Femur (tissue), 1 donor: Measurements from ENCODE around the gene SLC49A3.
A peak's percentile ranks its signal among the peaks of the same experiment; 100 is the strongest.
"Not testable (repeated sequence)": the region's sequence is repeated elsewhere in the genome, so short reads cannot be mapped to it uniquely, and the experiment has no call there.

Experiments
- DNase-seq: peaks from one replicate; pipeline ENCODE4 v3.0.0-alpha.2; 2017

Gene SLC49A3

DNA sequence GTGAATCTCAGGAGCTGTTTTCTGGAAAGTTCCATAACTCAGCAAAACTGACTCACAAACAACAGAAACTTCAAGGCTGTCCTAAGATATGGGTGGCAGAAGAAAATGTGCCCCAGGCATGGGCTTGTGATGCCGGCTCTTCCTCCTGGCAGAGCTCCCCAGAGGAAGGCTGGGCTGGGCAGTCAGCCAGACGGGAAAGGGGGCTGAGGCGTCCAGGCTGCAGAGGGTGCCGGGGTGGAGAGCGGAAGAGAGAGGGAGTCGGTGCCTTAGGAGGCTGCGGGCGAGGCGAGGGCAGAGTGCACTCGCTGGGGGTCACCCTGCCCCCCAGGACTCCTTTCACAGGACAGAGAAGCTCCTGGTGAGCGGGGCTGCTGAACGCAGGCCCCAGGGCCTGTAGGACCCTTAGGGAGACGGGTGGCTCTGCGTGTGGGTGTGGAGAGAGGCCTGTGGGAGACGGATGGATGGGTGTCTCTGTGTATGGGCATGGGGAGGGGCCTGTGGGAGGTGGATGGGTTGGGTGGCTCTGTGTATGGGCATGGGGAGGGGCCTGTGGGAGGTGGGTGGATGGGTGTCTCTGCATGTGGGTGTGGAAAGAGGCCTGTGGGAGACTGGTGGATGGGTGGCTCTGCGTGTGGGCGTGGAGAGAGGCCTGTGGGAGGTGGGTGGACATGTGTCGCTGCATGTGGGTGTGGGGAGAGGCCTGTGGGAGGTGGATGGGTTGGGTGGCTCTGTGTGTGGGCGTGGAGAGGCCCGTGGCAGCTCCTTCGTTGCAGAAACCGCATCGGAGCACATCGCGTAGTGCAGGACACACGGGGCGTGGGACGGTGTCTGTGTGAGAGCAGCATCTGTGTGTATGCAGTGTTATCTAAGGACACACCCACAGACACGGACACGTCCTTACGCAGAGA is 32.6 kb upstream of the SLC49A3 start:
- no peak for DNase-seq

GRCh38 chr4:720111-720860 is 31.3 kb upstream of the SLC49A3 start:
- DNase-seq, result no peak

GRCh38 chr4:718460-718859 is 29.5 kb upstream of the SLC49A3 start:
- no peak for DNase-seq

- no peak for DNase-seq
Observed at GRCh38 chr4:717601-718320, 28.8 kb upstream of the SLC49A3 start.

GRCh38 chr4:714087-714486 is 25.1 kb upstream of the SLC49A3 start:
- DNase-seq, result no peak

GRCh38 chr4:712916-713632 is 24.1 kb upstream of the SLC49A3 start:
- no peak for DNase-seq

GRCh38 chr4:712093-712492 is 23.1 kb upstream of the SLC49A3 start:
- no peak for DNase-seq

GRCh38 chr4:710916-711315 is 22.0 kb upstream of the SLC49A3 start:
- no peak for DNase-seq

DNA sequence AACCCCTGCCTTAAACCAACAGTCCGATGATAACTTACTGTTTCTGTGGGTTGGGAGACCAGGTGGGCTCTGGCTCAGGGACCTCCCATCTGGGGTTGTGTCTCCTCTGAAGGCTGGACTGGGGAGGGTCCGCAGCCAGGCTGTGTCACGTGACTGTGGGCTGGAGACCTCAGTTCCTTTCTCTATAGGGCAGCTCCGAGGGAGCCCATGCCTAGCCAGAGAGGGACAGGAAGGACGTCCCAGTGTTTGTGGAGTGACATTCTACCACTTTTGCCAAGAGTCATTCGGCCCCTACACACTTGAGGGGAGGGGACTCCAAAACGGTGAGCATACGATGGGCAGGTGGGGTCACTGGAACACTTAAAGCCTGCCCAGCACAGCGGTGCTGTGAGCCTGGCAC is 21.2 kb upstream of the SLC49A3 start:
- no peak for DNase-seq

DNA sequence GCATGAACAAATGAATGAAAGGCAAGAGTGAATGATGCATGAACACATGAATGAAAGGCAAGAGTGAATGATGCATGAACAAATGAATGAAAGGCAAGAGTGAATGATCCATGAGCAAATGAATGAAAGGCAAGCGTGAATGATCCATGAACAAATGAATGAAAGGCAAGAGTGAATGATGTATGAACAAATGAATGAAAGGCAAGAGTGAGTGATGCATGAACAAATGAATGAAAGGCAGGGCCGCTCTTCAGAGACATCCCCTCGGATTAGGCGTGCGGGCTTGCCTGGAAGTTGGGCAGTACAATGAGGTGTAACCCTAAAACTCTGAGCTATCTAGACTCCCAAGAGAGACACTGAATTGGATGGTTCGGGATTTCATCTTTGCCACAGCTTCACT is 20.4 kb upstream of the SLC49A3 start:
- no peak for DNase-seq

- no peak for DNase-seq
Observed at GRCh38 chr4:708631-708933, 19.6 kb upstream of the SLC49A3 start.

- DNase-seq, result no peak
Observed at GRCh38 chr4:707929-708630, 19.1 kb upstream of the SLC49A3 start.

DNA sequence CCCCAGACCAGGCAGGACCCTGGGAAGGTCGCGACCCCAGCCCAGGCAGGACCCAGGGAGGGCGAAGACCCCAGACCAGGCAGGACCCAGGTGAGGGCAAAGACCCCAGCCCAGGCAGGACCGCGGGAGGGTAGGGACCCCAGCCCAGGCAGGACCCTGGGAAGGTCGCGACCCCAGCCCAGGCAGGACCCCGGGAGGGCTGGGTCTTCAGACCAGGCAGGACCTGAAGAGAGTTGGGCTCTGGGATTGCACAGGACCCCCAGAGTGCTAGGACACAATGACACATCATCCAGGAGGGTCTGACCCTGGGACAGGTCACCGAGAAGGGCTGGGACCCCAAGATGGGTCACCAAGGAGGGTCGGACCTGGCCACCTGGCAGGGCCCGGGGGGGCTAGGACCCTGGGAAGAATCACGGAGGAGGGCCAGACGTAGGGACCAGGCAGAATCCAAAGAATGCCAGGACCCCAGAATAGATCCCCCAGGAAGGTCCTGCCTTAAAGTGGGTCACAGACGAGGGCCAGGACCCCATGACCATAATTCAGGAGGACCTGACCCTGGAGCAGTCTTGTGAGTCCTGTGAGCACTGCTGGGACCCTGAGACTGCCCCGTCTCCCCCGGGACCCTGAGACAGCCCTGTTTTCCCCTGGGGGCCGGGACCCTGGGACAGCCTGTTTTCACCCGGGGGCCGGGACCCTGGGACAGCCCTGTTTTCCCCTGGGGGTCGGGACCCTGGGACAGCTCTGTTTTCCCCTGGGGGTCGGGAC is 18.1 kb upstream of the SLC49A3 start:
- DNase-seq, result no peak

- DNase-seq, result not testable (repeated sequence)
Observed at GRCh38 chr4:706083-706633, 17.2 kb upstream of the SLC49A3 start.

GRCh38 chr4:705278-706082 is 16.5 kb upstream of the SLC49A3 start, which contains the start of gene PCGF3:
Gene PCGF3, plus strand, starts transcription at chr4:705832. Its CDS starts 27,849 bp downstream, at chr4:733681.
- DNase-seq, result peak; percentile 99

DNA sequence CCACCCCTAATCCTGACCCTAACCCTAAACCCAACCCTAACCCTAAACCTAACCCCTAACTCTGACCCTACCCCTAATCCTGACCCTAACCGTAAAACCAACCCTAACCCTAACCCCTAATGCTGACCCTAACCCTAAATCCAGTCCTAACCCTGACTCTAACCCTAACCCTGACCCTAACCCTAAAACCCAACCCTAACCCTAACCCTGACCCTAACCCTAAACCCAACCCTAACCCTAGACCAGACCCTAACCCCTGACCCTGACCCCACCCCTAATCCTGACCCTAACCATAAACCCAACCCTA is 16.0 kb upstream of the SLC49A3 start:
- DNase-seq, result no peak

DNA sequence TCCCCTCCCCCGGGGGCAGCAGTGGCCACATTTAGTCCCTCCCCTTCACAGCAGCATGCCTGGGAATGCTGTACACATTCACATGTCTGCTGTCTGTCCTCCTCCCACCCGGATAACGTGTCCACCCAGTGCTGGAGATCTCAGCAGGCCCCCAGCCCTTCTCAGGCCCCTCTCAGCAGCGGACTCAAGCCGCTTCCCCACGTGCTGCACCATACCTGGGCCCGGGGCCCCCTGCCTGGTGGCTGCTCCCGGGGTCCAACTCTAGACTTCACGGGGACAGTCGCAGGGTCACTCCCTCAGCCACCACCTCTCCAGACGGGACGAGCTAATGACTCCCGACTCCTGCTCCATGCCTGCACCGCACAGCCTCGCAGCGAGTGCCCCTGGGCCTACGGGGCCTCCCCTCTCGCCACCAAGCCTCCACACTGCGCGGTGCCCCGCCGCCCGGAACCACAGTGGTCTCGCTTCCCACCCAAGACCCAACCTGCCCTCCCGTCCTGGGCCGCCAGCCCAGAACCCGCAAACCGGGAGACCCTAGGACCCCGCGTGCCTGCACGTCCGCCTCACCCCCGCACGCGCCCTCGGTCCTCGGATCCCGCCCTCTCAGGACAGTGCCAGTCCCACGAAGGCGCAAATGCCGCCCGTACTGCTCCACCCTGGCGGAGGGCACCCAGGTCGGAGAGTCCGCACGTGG is 15.4 kb upstream of the SLC49A3 start:
- DNase-seq, result peak; percentile 38

DNA sequence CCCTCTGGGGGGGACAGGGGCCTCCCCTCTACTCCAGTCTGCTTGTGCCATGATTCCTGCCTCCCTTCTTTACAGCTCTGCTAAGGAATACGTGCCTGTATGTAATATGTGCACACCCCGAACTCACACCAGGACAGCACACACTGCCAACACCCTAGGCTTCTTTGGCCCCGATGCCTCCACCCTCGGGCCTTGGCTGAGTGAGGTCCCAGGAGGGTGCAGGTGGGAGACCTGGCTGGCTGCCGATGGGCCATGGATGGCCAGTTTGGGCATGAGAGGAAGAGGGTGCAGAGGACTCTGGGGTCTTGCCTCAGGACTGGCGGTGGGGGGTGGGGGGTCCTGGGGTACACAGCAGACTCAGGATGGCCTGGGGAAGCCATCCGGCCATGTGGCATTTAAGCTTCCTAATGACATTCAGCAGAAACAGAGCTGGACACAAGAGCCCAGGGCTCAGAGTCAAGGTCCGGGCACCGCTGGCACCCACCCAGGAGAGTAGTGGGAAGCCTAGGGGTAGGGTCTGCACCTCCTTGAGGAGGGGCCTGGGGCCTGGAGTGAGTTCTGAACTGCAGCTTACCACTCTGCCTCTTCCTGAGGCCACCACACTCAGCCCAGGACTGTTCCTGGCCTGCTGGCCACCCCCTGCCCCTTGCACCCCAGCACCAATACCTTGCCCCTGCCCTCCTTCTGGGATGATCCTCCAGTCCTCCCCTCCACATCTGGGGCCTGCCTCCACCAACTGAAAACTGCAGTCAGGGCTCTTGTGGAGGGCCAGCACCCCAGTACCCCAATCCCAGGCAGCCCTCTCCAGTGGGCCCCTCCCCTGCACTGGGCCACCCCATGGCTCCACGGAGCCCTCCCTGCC is 14.6 kb upstream of the SLC49A3 start:
- no peak for DNase-seq

GRCh38 chr4:702618-703048 is 13.7 kb upstream of the SLC49A3 start:
- no peak for DNase-seq
